Measurements from ENCODE around the gene SORT1. TPM values are rescaled to one million over a fixed set of nuclear protein-coding genes. Genes with fewer than 3 reads are reported as not detected.

The SORT1 gene
- total RNA-seq, 2 donors from 2014 or later: 114 to 120 TPM

- TF ChIP-seq CTCF (IDR thresholded peaks at IDR 0.05): no peak
- Histone ChIP-seq H3K27ac (no peak overlapping the region), H3K9me3 (no peaks in the 10 kb centered on the region), H3K4me1 (no peaks in the 10 kb centered on the region), H3K4me3 (no peak overlapping the region), H3K36me3 (no peaks in the 10 kb centered on the region), H3K27me3 (no peaks in the 10 kb centered on the region)
- no peak for DNase-seq (ENCODE audit: low spot score)
These were observed 126.9 kb downstream of the SORT1 start for GRCh38 chr1:109270623-109271317.

- no peak for TF ChIP-seq CTCF (IDR thresholded peaks at IDR 0.05)
- no peaks in the 10 kb centered on the region for H3K4me1 ChIP-seq
- no peaks in the 10 kb centered on the region for H3K9me3 ChIP-seq
- no peak for DNase-seq (ENCODE audit: low spot score)
- no peaks in the 10 kb centered on the region for H3K36me3 ChIP-seq
- H3K27me3 ChIP-seq: no peaks in the 10 kb centered on the region
- H3K4me3 ChIP-seq: no peak overlapping the region
- no peak overlapping the region for H3K27ac ChIP-seq
These were observed 127.6 kb downstream of the SORT1 start for GRCh38 chr1:109269981-109270622.

DNA sequence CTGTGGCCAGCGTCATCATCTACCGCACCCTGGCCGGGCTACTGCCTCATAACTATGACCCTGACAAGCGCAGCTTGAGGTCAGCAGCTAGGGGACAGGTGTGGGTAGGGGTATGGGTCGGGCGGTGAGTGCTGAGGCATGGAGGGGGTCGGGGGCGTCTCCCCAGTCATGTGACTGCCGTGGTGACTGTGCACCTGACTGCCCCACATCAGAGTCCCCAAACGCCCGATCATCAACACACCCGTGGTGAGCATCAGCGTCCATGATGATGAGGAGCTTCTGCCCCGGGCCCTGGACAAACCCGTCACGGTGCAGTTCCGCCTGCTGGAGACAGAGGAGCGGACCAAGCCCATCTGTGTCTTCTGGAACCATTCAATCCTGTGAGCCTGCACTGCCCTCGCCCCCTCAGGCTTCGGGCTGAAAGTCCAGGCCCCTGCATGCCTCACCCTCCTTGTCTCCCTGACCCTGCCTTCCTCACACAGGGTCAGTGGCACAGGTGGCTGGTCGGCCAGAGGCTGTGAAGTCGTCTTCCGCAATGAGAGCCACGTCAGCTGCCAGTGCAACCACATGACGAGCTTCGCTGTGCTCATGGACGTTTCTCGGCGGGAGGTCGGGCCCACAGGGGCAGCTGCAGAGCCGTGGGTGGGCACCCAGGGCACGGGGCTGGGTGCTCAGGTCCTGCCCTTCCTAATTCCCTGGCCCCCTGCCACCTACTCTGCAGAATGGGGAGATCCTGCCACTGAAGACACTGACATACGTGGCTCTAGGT lies 128.3 kb downstream of the SORT1 start:
- H3K4me3 ChIP-seq: no peak overlapping the region
- peaks cover 4% of the 10 kb centered on the region for H3K36me3 ChIP-seq
- no peaks in the 10 kb centered on the region for H3K9me3 ChIP-seq
- no peak overlapping the region for H3K27ac ChIP-seq
- DNase-seq (ENCODE audit: low spot score): no peak
- TF ChIP-seq CTCF (IDR thresholded peaks at IDR 0.05): no peak
- no peaks in the 10 kb centered on the region for H3K4me1 ChIP-seq
- H3K27me3 ChIP-seq: no peaks in the 10 kb centered on the region

DNA sequence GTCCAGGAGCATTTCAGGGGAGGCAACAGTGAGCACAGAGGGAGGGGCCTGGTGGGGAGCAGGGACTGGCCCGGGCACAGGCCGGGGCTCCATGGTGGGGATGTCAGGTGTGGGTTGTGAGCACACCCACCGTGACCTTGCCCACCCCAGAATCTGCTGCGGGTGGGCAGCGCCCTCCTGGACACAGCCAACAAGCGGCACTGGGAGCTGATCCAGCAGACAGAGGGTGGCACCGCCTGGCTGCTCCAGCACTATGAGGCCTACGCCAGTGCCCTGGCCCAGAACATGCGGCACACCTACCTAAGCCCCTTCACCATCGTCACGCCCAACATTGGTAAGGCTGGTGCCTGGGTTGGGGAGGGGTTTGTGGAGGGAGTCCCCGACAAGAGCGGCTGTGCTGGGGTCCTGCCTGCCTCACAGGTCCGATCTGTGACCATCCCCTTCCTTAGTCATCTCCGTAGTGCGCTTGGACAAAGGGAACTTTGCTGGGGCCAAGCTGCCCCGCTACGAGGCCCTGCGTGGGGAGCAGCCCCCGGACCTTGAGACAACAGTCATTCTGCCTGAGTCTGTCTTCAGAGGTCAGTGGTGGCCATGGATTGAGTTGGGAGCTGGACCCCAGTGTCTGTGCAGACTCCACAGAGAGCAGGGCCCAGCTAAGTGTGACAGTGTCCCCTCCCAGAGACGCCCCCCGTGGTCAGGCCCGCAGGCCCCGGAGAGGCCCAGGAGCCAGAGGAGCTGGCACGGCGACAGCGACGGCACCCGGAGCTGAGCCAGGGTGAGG lies 129.1 kb downstream of the SORT1 start:
- no peaks in the 10 kb centered on the region for H3K9me3 ChIP-seq
- no peak for DNase-seq (ENCODE audit: low spot score)
- no peak for TF ChIP-seq CTCF (IDR thresholded peaks at IDR 0.05)
- no peak overlapping the region for H3K4me3 ChIP-seq
- H3K27ac ChIP-seq: no peak overlapping the region
- peaks cover 4% of the 10 kb centered on the region for H3K36me3 ChIP-seq
- H3K27me3 ChIP-seq: no peaks in the 10 kb centered on the region
- peaks cover 0 to 5% of the 10 kb centered on the region in 2 donors for H3K4me1 ChIP-seq

GRCh38 chr1:109267743-109268300 lies 129.9 kb downstream of the SORT1 start:
- no peak for TF ChIP-seq CTCF (IDR thresholded peaks at IDR 0.05)
- no peak for DNase-seq (ENCODE audit: low spot score)
- Histone ChIP-seq H3K36me3 (peaks cover 4% of the 10 kb centered on the region), H3K27me3 (no peaks in the 10 kb centered on the region), H3K4me1 (peaks cover 0 to 13% of the 10 kb centered on the region in 2 donors), H3K4me3 (no peak overlapping the region), H3K9me3 (no peaks in the 10 kb centered on the region), H3K27ac (no peak overlapping the region)

Data from right atrium auricular region (tissue), 2 donors.